H9 (cell line): Measurements from ENCODE around the gene CCDC170. TPM values are rescaled to one million over a fixed set of nuclear protein-coding genes. Genes with fewer than 3 reads are reported as not detected.

Experiments used
- DNase-seq: peaks from one replicate; pipeline ENCODE4 v3.0.0-alpha.2; 2017
- H2AFZ ChIP-seq: one replicate; pipeline ENCODE4 v1.6.1; 2013; ENCODE audit warnings: mild to moderate bottlenecking, low read length, control low read depth, moderate library complexity
- H2AK5ac ChIP-seq: 2 replicates; pipeline ENCODE4 v1.6.1; 2013; ENCODE audit warnings: low read length, control low read depth, mixed read lengths; ENCODE audit not compliant: insufficient read length
- H2BK120ac ChIP-seq: one replicate; pipeline ENCODE4 v1.6.1; 2013; ENCODE audit warnings: low read depth, mild to moderate bottlenecking, low read length, control low read depth, inconsistent platforms; ENCODE audit not compliant: poor library complexity, severe bottlenecking
- H2BK12ac ChIP-seq: 2 replicates; pipeline ENCODE4 v1.6.1; 2013; ENCODE audit warnings: low read length, control low read depth, mixed read lengths, low read depth; ENCODE audit not compliant: insufficient read length
- H2BK15ac ChIP-seq: 2 replicates; pipeline ENCODE4 v1.6.1; 2013; ENCODE audit warnings: low read depth, low read length, control low read depth
- H2BK20ac ChIP-seq: one replicate; pipeline ENCODE4 v1.6.1; 2013; ENCODE audit warnings: low read depth, mild to moderate bottlenecking, low read length, control low read depth, inconsistent platforms; ENCODE audit not compliant: poor library complexity, severe bottlenecking
- H2BK5ac ChIP-seq: 2 replicates; pipeline ENCODE4 v1.6.1; 2013; ENCODE audit warnings: low read length, control low read depth, mixed read lengths; ENCODE audit not compliant: insufficient read length
- H3K14ac ChIP-seq: 2 replicates; pipeline ENCODE4 v1.6.1; 2013; ENCODE audit warnings: low read length, control low read depth; ENCODE audit not compliant: insufficient read depth
- H3K18ac ChIP-seq: 2 replicates; pipeline ENCODE4 v1.6.1; 2013; ENCODE audit warnings: low read depth, mild to moderate bottlenecking, mixed read lengths, low read length, control low read depth; ENCODE audit not compliant: insufficient read length
- H3K23ac ChIP-seq: 2 replicates; pipeline ENCODE4 v1.6.1; 2013; ENCODE audit warnings: low read length, control low read depth, mixed read lengths, low read depth; ENCODE audit not compliant: insufficient read length
- H3K23me2 ChIP-seq: 2 replicates; pipeline ENCODE4 v1.6.1; 2013; ENCODE audit warnings: low read depth, mild to moderate bottlenecking, mixed read lengths, low read length, control low read depth; ENCODE audit not compliant: insufficient read length, poor library complexity, severe bottlenecking
- H3K27ac ChIP-seq: 2 replicates; pipeline ENCODE4 v1.5.1; 2013; ENCODE audit warnings: low read length, control low read depth, mixed read lengths, low read depth; ENCODE audit not compliant: insufficient read length
- H3K27me3 ChIP-seq: 2 replicates; pipeline ENCODE4 v1.6.1; 2013; ENCODE audit warnings: low read length, control low read depth, inconsistent platforms; ENCODE audit not compliant: insufficient read depth
- H3K4ac ChIP-seq: 2 replicates; pipeline ENCODE4 v1.6.1; 2013; ENCODE audit warnings: low read depth, mild to moderate bottlenecking, control low read depth, inconsistent platforms, low read length, moderate library complexity
- H3K4me1 ChIP-seq: 2 replicates; pipeline ENCODE4 v1.6.1; 2013; ENCODE audit warnings: low read length, control low read depth, inconsistent platforms; ENCODE audit not compliant: insufficient read depth
- H3K4me2 ChIP-seq: 2 replicates; pipeline ENCODE4 v1.6.1; 2013; ENCODE audit warnings: low read length, control low read depth, mixed read lengths; ENCODE audit not compliant: insufficient read length, insufficient read depth
- H3K56ac ChIP-seq: 2 replicates; pipeline ENCODE4 v1.6.1; 2013; ENCODE audit warnings: low read depth, mild to moderate bottlenecking, mixed read lengths, low read length, control low read depth; ENCODE audit not compliant: insufficient read length
- H3K79me1 ChIP-seq: 2 replicates; pipeline ENCODE4 v1.6.1; 2013; ENCODE audit warnings: low read depth, mild to moderate bottlenecking, moderate library complexity, low read length, control low read depth, inconsistent platforms; ENCODE audit not compliant: insufficient read depth, poor library complexity, severe bottlenecking
- H3K79me2 ChIP-seq: 2 replicates; pipeline ENCODE4 v1.6.1; 2013; ENCODE audit warnings: low read length, control low read depth, inconsistent platforms; ENCODE audit not compliant: insufficient read depth
- H3K9ac ChIP-seq: 2 replicates; pipeline ENCODE4 v1.6.1; 2013; ENCODE audit warnings: low read length, control low read depth, mixed read lengths; ENCODE audit not compliant: insufficient read length; ENCODE audit errors: extremely low read depth
- H3K9me3 ChIP-seq: one replicate; pipeline ENCODE4 v1.6.1; 2013; ENCODE audit warnings: low read depth, low read length, inconsistent platforms; ENCODE audit not compliant: control insufficient read depth
- H3T11ph ChIP-seq: one replicate; pipeline ENCODE4 v1.6.1; 2013; ENCODE audit warnings: mild to moderate bottlenecking, low read length, control low read depth, inconsistent platforms
- H4K20me1 ChIP-seq: one replicate; pipeline ENCODE4 v1.6.1; 2013; ENCODE audit not compliant: control insufficient read depth, insufficient read length, insufficient read depth
- H4K5ac ChIP-seq: 2 replicates; pipeline ENCODE4 v1.6.1; 2013; ENCODE audit warnings: low read depth, mild to moderate bottlenecking, mixed read lengths, low read length, control low read depth; ENCODE audit not compliant: insufficient read length
- H4K8ac ChIP-seq: replicated peaks from 2 replicates; pipeline ENCODE4 v1.6.1; 2013; ENCODE audit warnings: low read length, control low read depth, mixed read lengths, low read depth; ENCODE audit not compliant: insufficient read length
- H4K91ac ChIP-seq: 2 replicates; pipeline ENCODE4 v1.6.1; 2013; ENCODE audit warnings: low read depth, mild to moderate bottlenecking, moderate library complexity, mixed read lengths, low read length, control low read depth; ENCODE audit not compliant: insufficient read length
- H3K27ac Mint-ChIP-seq, 3 experiments: 2 replicates in 2 of 3; 3 replicates in 1 of 3; pipeline ENCODE4 v1.8.0; 2020 to 2021; ENCODE audit warnings: mixed read lengths in 3 of 3, mild to moderate bottlenecking in 1 of 3, moderate library complexity in 1 of 3
- H3K27me3 Mint-ChIP-seq: 2 replicates; pipeline ENCODE4 v1.8.0; 2021; ENCODE audit warnings: low read depth, mild to moderate bottlenecking, moderate library complexity, mixed read lengths
- H3K36me3 Mint-ChIP-seq, 3 experiments: 2 replicates in 2 of 3; 3 replicates in 1 of 3; pipeline ENCODE4 v1.8.0; 2020 to 2021; ENCODE audit warnings: low read depth in 3 of 3, mixed read lengths in 3 of 3; ENCODE audit not compliant: insufficient read depth in 1 of 3
- H3K4me1 Mint-ChIP-seq, 2 experiments: 2 replicates each; pipeline ENCODE4 v1.8.0; 2020; ENCODE audit warnings: mixed read lengths in 2 of 2
- H3K4me3 Mint-ChIP-seq, 2 experiments: 2 replicates in 1 of 2; 3 replicates in 1 of 2; pipeline ENCODE4 v1.8.0; 2020 to 2021; ENCODE audit warnings: mild to moderate bottlenecking in 2 of 2, mixed read lengths in 2 of 2, moderate library complexity in 1 of 2
- H3K9me3 Mint-ChIP-seq, 2 experiments: 2 replicates in 1 of 2; 3 replicates in 1 of 2; pipeline ENCODE4 v1.8.0; 2020; ENCODE audit warnings: mild to moderate bottlenecking in 2 of 2, mixed read lengths in 2 of 2, moderate library complexity in 1 of 2
- CTCF ChIP-seq: fragments of 200-600 bp; sonication (generic); conservative IDR thresholded peaks from 3 replicates; pipeline ENCODE4 v1.8.0; 2021; ENCODE audit warnings: antibody characterized with exemption, mild to moderate bottlenecking
- WGBS: extraction: QIAGEN DNeasy Blood & Tissue Kit; methylation state at CpG from one replicate; pipeline ENCODE4 v1.1.7; 2013; ENCODE audit warnings: missing lambda C conversion rate, low lambda C conversion rate, mixed read lengths; ENCODE audit not compliant: insufficient read length; ENCODE audit errors: extremely low coverage; 5-methylcytosine and 5-hydroxymethylcytosine counted together
- total RNA-seq: library from RNA; stranded (reverse); gene quantifications from 2 replicates; pipeline ENCODE4 v1.2.1, GENCODE V29; 2021

CCDC170 gene
- total RNA-seq, 1 experiment from 2014 or later = 0.07 TPM

GRCh38 chr6:151658091-151658490, 164.3 kb downstream of the CCDC170 start:
- Histone ChIP-seq H3K4me1 (no peaks in the 10 kb centered on the region), H2AFZ (no peak overlapping the region), H3K79me1 (no peaks in the 10 kb centered on the region), H4K91ac (no peak overlapping the region), H2BK20ac (no peak overlapping the region), H3K18ac (no peak overlapping the region), H3K4ac (no peak overlapping the region), H3K23ac (no peak overlapping the region), H3K56ac (no peak overlapping the region), H3K4me2 (no peak overlapping the region), H2BK120ac (no peak overlapping the region), H2BK12ac (no peak overlapping the region), H4K5ac (no peak overlapping the region), H3K27me3 (no peaks in the 10 kb centered on the region), H3K9me3 (no peaks in the 10 kb centered on the region), H3K23me2 (no peaks in the 10 kb centered on the region), H2BK5ac (no peak overlapping the region), H2BK15ac (no peak overlapping the region), H3T11ph (no peak overlapping the region), H3K14ac (no peak overlapping the region), H2AK5ac (no peak overlapping the region), H4K20me1 (no peaks in the 10 kb centered on the region), H3K9ac (no peak overlapping the region), H4K8ac (no peak overlapping the region), H3K79me2 (no peaks in the 10 kb centered on the region), H3K27ac (no peak overlapping the region)
- peaks cover 14% of the 10 kb centered on the region in 2 experiments for H3K9me3 Mint-ChIP-seq
- TF ChIP-seq CTCF = no peak
- no peaks in the 10 kb centered on the region for H3K27me3 Mint-ChIP-seq
- no peak overlapping the region for H3K27ac Mint-ChIP-seq
- no peak overlapping the region for H3K4me3 Mint-ChIP-seq
- WGBS = no CpG with 5 or more reads among the region's 4 CpGs
- peaks cover 2 to 19% (median 8%) of the 10 kb centered on the region in 3 experiments; a peak in 6 of 7 replicates for H3K36me3 Mint-ChIP-seq
- no peaks in the 10 kb centered on the region for H3K4me1 Mint-ChIP-seq
- no peak for DNase-seq
